GM18526 (cell line): ENCODE results near the gene PRDM16.

Experiments used
- POLR2A ChIP-seq: IDR thresholded peaks from 3 replicates; pipeline ENCODE4 v1.6.1; 2011; ENCODE audit not compliant: insufficient read length; ENCODE audit errors: extremely low read depth

PRDM16 gene

DNA sequence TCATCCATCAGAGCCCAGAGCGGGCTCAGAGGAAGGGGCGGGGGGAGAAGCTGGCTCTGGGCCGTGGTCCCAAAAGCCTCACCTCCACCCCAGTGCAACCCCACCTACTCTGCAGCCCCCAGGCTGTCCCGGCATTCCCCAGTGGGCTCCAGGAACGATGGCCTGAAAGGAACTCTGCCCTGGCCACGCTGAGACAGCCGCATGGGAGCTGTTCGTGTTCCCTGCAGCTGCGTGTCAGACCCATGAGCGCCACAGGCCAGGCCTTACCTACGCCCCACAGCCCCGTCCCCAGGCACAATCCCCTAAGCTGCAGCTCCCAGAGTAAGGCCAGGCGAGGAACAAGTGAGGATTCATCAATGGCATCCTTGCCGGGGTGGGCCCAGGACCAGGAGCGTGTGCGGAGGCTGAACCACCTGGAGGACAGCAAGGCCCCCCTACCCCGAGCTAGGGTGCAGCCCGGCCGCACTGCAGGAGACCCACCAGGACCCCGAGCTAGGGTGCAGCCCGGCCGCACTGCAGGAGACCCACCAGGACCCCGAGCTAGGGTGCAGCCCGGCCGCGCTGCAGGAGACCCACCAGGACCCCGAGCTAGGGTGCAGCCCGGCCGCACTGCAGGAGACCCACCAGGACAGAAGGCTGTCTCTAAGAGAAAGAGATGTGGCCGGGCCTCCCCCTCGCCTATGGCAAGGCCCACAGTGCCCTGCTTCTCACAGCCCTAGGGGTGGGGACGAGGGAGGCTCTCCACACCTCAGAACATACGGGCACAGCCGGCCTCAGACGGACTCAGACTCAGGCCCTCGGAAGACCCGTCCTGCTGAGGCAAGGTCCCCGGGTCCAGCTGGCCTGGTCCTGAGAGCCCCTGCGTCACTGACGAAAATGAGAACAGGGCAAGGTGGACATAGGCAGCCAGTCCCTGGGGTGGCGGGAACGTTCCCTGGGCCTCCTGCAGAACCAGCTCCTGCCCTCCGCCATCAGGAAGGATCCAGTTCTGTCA is 359.0 kb downstream of the PRDM16 start:
- TF ChIP-seq POLR2A: no peak

- TF ChIP-seq POLR2A: no peak
Measured at GRCh38 chr1:3428899-3429298, 359.9 kb downstream of the PRDM16 start.

- no peak for TF ChIP-seq POLR2A
Measured at GRCh38 chr1:3429320-3429719, 360.3 kb downstream of the PRDM16 start.

- TF ChIP-seq POLR2A: no peak
Measured at GRCh38 chr1:3429766-3430165, 360.8 kb downstream of the PRDM16 start.

GRCh38 chr1:3430406-3430805 is 361.4 kb downstream of the PRDM16 start:
- no peak for TF ChIP-seq POLR2A

- no peak for TF ChIP-seq POLR2A
Measured at GRCh38 chr1:3430820-3431219, 361.8 kb downstream of the PRDM16 start.

GRCh38 chr1:3431266-3431665 is 362.3 kb downstream of the PRDM16 start:
- TF ChIP-seq POLR2A: no peak

DNA sequence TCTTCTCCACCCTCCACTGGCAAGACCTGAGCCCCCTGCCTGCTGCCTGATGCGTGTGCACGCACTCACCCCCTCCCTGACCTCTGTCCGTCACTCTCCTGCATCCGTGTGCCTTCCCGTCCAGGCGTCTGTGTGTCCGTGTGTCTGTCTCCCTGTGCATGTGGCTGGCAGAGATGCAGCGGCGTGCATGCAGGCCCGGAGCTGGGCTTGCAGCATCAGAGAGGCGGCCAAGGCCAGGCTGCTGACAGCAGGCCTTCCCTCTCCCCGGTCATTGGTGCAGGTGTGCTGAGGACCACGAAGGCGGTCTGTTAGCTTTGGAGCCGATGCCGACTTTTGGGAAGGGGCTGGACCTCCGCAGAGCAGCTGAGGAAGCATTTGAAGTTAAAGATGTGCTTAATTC is 362.7 kb downstream of the PRDM16 start:
- TF ChIP-seq POLR2A: no peak

DNA sequence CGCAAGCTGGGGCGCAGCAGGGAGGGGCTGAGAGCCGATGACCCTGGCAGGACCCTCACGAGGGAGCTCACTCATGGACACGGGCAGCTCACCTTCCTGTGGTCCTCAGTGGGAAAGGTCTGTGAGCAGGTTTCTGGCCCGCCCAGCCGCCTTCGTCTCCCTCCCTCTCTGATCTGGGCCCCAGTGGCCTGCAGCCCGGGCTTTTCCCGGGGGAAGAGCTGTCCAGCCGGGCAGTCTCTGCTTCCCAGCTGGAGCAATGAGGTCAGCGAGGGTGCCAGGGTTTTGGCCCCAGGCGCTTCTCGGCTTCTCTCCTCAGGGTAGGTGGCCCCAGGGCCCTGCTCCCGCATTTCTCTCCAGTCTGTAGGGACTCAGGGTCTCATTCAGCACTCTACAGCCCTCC is 363.3 kb downstream of the PRDM16 start:
- TF ChIP-seq POLR2A: no peak

GRCh38 chr1:3433076-3433475 is 364.1 kb downstream of the PRDM16 start:
- TF ChIP-seq POLR2A: no peak

DNA sequence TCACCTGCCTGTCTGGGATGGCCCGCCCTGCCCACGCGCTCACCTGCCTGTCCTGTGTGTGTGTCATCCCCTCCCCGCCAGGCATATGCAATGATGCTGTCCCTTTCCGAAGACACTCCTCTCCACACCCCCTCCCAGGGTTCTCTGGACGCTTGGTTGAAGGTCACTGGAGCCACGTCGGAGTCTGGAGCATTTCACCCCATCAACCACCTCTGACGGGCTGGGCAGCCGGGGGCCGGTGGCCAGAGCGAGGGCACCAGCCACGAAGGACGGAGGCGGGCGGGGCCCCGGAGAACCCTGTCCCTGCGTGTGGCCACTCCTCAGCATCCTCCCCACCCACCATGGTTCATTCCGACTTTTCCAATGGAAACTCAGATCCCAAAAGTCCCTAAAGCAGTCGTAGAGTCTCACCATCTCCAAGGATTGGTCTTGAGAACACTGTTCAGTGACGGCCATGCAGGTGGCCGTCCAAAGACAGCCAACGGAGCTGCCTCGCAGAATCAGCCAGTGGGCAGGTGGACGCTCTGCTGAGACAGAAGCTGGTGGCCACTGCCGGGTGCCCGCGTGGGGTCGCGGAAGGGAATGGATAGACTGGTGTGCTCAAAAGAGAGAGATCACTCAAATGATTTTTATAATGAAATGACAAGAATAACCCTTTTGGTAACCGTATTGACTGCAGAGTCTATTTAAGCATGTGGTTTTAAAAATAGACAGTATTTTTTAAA is 364.8 kb downstream of the PRDM16 start:
- no peak for TF ChIP-seq POLR2A

DNA sequence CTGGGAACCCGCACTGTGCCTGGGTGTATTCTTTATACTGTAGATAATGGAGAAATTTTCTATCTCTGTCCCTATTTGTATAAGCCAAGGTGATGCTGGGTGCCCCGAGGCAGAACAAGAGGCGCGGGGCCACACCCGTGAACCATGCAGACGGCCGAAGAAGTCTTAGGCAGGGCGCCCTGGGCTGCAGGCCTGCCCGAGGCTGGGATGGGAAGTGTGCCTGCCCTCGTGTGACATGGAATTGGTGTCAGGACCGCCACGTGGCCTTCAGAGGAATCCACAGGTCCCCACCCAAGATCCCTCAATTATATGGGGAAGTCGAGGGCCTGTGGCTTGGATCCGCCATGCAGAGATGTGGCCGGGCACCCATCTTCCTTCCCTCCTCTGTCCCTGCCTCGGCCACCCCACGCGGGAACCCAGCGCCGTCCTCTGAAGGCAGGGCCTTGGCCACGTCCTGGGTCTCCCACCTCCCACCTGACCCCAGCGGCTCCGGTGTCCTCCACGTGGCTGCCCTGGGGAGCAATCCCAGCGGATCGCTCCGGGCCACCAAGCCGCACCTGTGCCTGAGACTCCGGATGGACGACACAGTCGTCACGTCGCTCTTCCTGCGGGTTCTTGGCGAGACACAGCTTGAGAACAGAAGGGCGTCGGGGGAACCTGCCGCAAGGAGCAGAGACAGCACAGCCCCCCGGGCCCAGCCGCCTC is 365.6 kb downstream of the PRDM16 start:
- TF ChIP-seq POLR2A: no peak

DNA sequence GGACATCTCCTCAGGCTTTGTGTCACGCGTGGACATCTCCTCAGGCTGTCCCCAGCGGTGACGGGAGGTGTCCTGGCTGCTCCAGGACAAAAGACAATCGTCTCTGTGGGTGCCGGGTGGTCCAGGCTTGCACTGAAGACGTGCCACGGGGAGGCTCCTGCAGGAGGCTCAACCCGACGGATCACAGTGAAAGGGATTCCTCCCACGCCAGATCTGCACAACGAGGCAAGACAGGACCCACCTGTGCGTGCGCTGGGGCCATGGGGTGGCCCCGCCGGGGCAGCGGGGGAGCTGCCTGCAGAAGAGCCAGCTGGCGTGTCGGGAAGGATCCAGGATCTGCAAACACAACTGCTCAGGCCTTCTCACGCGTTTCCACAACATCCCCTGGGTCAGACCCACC is 366.7 kb downstream of the PRDM16 start:
- no peak for TF ChIP-seq POLR2A

DNA sequence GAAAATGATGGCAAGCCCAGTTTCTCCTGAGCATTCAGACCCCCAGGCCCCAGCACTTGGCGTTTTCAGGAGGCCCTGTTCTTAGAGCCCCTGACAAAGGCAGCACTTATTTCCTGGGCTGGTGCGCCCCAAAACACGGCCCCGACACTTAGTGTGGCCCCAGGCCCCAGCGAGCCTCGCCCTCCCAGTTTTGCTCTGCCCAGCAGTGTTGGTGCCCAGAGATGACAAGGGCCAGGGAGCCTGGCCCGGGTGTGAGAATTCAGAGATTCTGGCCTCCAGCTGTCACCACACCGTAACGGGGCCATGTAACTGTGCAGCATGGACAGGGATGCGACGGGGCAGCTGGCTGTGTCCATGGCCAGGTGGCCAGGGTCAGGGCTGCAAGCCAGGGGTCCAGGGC is 367.4 kb downstream of the PRDM16 start:
- no peak for TF ChIP-seq POLR2A

GRCh38 chr1:3436901-3437300 is 367.9 kb downstream of the PRDM16 start:
- TF ChIP-seq POLR2A: no peak
